ENCODE results near the gene RBPJ.

Gene RBPJ

GRCh38 chr4:26473893-26474292 lies 153.1 kb downstream of the RBPJ start:
- Histone ChIP-seq H3K4me3 (ENCODE audit: low read depth in 1 of 5, low read length in 5 of 5) (no peak overlapping the region), H3K9ac (ENCODE audit: low read length in 5 of 5) (no peak overlapping the region), H3K36me3 (ENCODE audit: control insufficient read depth in 5 of 5, insufficient read depth in 5 of 5, low read length in 5 of 5) (no peaks in the 10 kb centered on the region), H3K9me3 (ENCODE audit: control insufficient read depth in 5 of 5, low read length in 5 of 5) (peaks cover 0 to 2% (median 0%) of the 10 kb centered on the region in 5 donors), H3K4me1 (ENCODE audit: control insufficient read depth in 5 of 5, insufficient read depth in 5 of 5, low read length in 5 of 5) (no peaks in the 10 kb centered on the region), H3K27me3 (ENCODE audit: control insufficient read depth in 5 of 5, insufficient read depth in 4 of 5, low read length in 5 of 5) (no peaks in the 10 kb centered on the region), H3K27ac (ENCODE audit: low read depth, low read length) (no peak overlapping the region)

- H3K9me3 ChIP-seq (ENCODE audit: control insufficient read depth in 5 of 5, low read length in 5 of 5): no peaks in the 10 kb centered on the region
Measured at GRCh38 chr4:26474551-26474950, 153.7 kb downstream of the RBPJ start.

GRCh38 chr4:26475716-26476115 lies 154.9 kb downstream of the RBPJ start:
- Histone ChIP-seq H3K4me3 (ENCODE audit: low read depth in 1 of 5, low read length in 5 of 5) (no peak overlapping the region), H3K27me3 (ENCODE audit: control insufficient read depth in 5 of 5, insufficient read depth in 4 of 5, low read length in 5 of 5) (no peaks in the 10 kb centered on the region), H3K4me1 (ENCODE audit: control insufficient read depth in 5 of 5, insufficient read depth in 5 of 5, low read length in 5 of 5) (no peaks in the 10 kb centered on the region), H3K9me3 (ENCODE audit: control insufficient read depth in 5 of 5, low read length in 5 of 5) (no peaks in the 10 kb centered on the region), H3K36me3 (ENCODE audit: control insufficient read depth in 5 of 5, insufficient read depth in 5 of 5, low read length in 5 of 5) (no peaks in the 10 kb centered on the region), H3K9ac (ENCODE audit: low read length in 5 of 5) (no peak overlapping the region), H3K27ac (ENCODE audit: low read depth, low read length) (no peak overlapping the region)

More at GRCh38 chr4:26474551-26474950, 153.7 kb downstream of the RBPJ start:
- no peaks in the 10 kb centered on the region for H3K4me1 ChIP-seq (ENCODE audit: control insufficient read depth in 5 of 5, insufficient read depth in 5 of 5, low read length in 5 of 5)
- no peak overlapping the region for H3K27ac ChIP-seq (ENCODE audit: low read depth, low read length)
- H3K27me3 ChIP-seq (ENCODE audit: control insufficient read depth in 5 of 5, insufficient read depth in 4 of 5, low read length in 5 of 5): no peaks in the 10 kb centered on the region
- no peaks in the 10 kb centered on the region for H3K36me3 ChIP-seq (ENCODE audit: control insufficient read depth in 5 of 5, insufficient read depth in 5 of 5, low read length in 5 of 5)
- H3K9ac ChIP-seq (ENCODE audit: low read length in 5 of 5): no peak overlapping the region
- no peak overlapping the region for H3K4me3 ChIP-seq (ENCODE audit: low read depth in 1 of 5, low read length in 5 of 5)

- Histone ChIP-seq H3K27me3 (ENCODE audit: control insufficient read depth in 5 of 5, insufficient read depth in 4 of 5, low read length in 5 of 5) (no peaks in the 10 kb centered on the region), H3K4me1 (ENCODE audit: control insufficient read depth in 5 of 5, insufficient read depth in 5 of 5, low read length in 5 of 5) (no peaks in the 10 kb centered on the region), H3K9ac (ENCODE audit: low read length in 5 of 5) (no peak overlapping the region), H3K9me3 (ENCODE audit: control insufficient read depth in 5 of 5, low read length in 5 of 5) (no peaks in the 10 kb centered on the region), H3K27ac (ENCODE audit: low read depth, low read length) (no peak overlapping the region), H3K36me3 (ENCODE audit: control insufficient read depth in 5 of 5, insufficient read depth in 5 of 5, low read length in 5 of 5) (no peaks in the 10 kb centered on the region), H3K4me3 (ENCODE audit: low read depth in 1 of 5, low read length in 5 of 5) (no peak overlapping the region)
Measured at GRCh38 chr4:26476545-26476944, 155.7 kb downstream of the RBPJ start.

GRCh38 chr4:26478330-26478729 lies 157.5 kb downstream of the RBPJ start:
- no peaks in the 10 kb centered on the region for H3K27me3 ChIP-seq (ENCODE audit: control insufficient read depth in 5 of 5, insufficient read depth in 4 of 5, low read length in 5 of 5)
- no peak overlapping the region for H3K9ac ChIP-seq (ENCODE audit: low read length in 5 of 5)
- no peaks in the 10 kb centered on the region for H3K9me3 ChIP-seq (ENCODE audit: control insufficient read depth in 5 of 5, low read length in 5 of 5)
- H3K36me3 ChIP-seq (ENCODE audit: control insufficient read depth in 5 of 5, insufficient read depth in 5 of 5, low read length in 5 of 5): no peaks in the 10 kb centered on the region
- no peak overlapping the region for H3K27ac ChIP-seq (ENCODE audit: low read depth, low read length)
- no peak overlapping the region for H3K4me3 ChIP-seq (ENCODE audit: low read depth in 1 of 5, low read length in 5 of 5)
- peaks cover 0 to 9% (median 0%) of the 10 kb centered on the region in 5 donors for H3K4me1 ChIP-seq (ENCODE audit: control insufficient read depth in 5 of 5, insufficient read depth in 5 of 5, low read length in 5 of 5)

- Histone ChIP-seq H3K9ac (ENCODE audit: low read length in 5 of 5) (no peak overlapping the region), H3K36me3 (ENCODE audit: control insufficient read depth in 5 of 5, insufficient read depth in 5 of 5, low read length in 5 of 5) (no peaks in the 10 kb centered on the region), H3K4me1 (ENCODE audit: control insufficient read depth in 5 of 5, insufficient read depth in 5 of 5, low read length in 5 of 5) (peaks cover 0 to 16% (median 0%) of the 10 kb centered on the region in 5 donors), H3K4me3 (ENCODE audit: low read depth in 1 of 5, low read length in 5 of 5) (no peak overlapping the region), H3K27ac (ENCODE audit: low read depth, low read length) (no peak overlapping the region), H3K27me3 (ENCODE audit: control insufficient read depth in 5 of 5, insufficient read depth in 4 of 5, low read length in 5 of 5) (no peaks in the 10 kb centered on the region), H3K9me3 (ENCODE audit: control insufficient read depth in 5 of 5, low read length in 5 of 5) (no peaks in the 10 kb centered on the region)
Measured at GRCh38 chr4:26482508-26483462, 162.0 kb downstream of the RBPJ start.

- peaks cover 0 to 3% (median 2%) of the 10 kb centered on the region in 5 donors for H3K27me3 ChIP-seq (ENCODE audit: control insufficient read depth in 5 of 5, insufficient read depth in 4 of 5, low read length in 5 of 5)
Measured at GRCh38 chr4:26484032-26484515, 163.3 kb downstream of the RBPJ start.

GRCh38 chr4:26484516-26484915 lies 163.7 kb downstream of the RBPJ start:
- Histone ChIP-seq H3K9me3 (ENCODE audit: control insufficient read depth in 5 of 5, low read length in 5 of 5) (no peaks in the 10 kb centered on the region), H3K9ac (ENCODE audit: low read length in 5 of 5) (no peak overlapping the region), H3K4me1 (ENCODE audit: control insufficient read depth in 5 of 5, insufficient read depth in 5 of 5, low read length in 5 of 5) (peaks cover 0 to 16% (median 0%) of the 10 kb centered on the region in 5 donors), H3K4me3 (ENCODE audit: low read depth in 1 of 5, low read length in 5 of 5) (no peak overlapping the region), H3K27ac (ENCODE audit: low read depth, low read length) (no peak overlapping the region), H3K27me3 (ENCODE audit: control insufficient read depth in 5 of 5, insufficient read depth in 4 of 5, low read length in 5 of 5) (peaks cover 0 to 6% (median 3%) of the 10 kb centered on the region in 5 donors), H3K36me3 (ENCODE audit: control insufficient read depth in 5 of 5, insufficient read depth in 5 of 5, low read length in 5 of 5) (no peaks in the 10 kb centered on the region)

More at GRCh38 chr4:26484032-26484515, 163.3 kb downstream of the RBPJ start:
- Histone ChIP-seq H3K9ac (ENCODE audit: low read length in 5 of 5) (no peak overlapping the region), H3K27ac (ENCODE audit: low read depth, low read length) (no peak overlapping the region), H3K9me3 (ENCODE audit: control insufficient read depth in 5 of 5, low read length in 5 of 5) (no peaks in the 10 kb centered on the region), H3K36me3 (ENCODE audit: control insufficient read depth in 5 of 5, insufficient read depth in 5 of 5, low read length in 5 of 5) (no peaks in the 10 kb centered on the region), H3K4me1 (ENCODE audit: control insufficient read depth in 5 of 5, insufficient read depth in 5 of 5, low read length in 5 of 5) (peaks cover 0 to 16% (median 0%) of the 10 kb centered on the region in 5 donors), H3K4me3 (ENCODE audit: low read depth in 1 of 5, low read length in 5 of 5) (no peak overlapping the region)
